Adipose tissue (tissue), 3 donors: ENCODE measurements around the gene RHOT1. TPM values are rescaled to one million over a fixed set of nuclear protein-coding genes. Genes with fewer than 3 reads are reported as not detected.
"Not testable (repeated sequence)": the region's sequence is repeated elsewhere in the genome, so short reads cannot be mapped to it uniquely, and the experiment has no call there.

Experiments
- H3K27ac ChIP-seq: one replicate; pipeline ENCODE4 v1.5.1; 2013; ENCODE audit warnings: low read depth, low read length
- WGBS, 3 donors: extraction: QIAGEN DNeasy Blood & Tissue Kit; methylation state at CpG; one replicate each; pipeline ENCODE4 v1.1.7; 2013; 5-methylcytosine and 5-hydroxymethylcytosine counted together
- polyA plus RNA-seq, 3 donors: library from polyadenylated mRNA; stranded (reverse); fragments of 200-250 nt; gene quantifications; one replicate each; pipeline ENCODE4 v1.2.3, GENCODE V29; 2013
- donor health status: healthy with polysubstance abuse.
- donor health status: Bipolar disorder and iron deficiency.
- donor health status: healthy.

RHOT1 gene
- polyA plus RNA-seq, 3 donors = 13.7 to 35.5 (median 25.1) TPM

DNA sequence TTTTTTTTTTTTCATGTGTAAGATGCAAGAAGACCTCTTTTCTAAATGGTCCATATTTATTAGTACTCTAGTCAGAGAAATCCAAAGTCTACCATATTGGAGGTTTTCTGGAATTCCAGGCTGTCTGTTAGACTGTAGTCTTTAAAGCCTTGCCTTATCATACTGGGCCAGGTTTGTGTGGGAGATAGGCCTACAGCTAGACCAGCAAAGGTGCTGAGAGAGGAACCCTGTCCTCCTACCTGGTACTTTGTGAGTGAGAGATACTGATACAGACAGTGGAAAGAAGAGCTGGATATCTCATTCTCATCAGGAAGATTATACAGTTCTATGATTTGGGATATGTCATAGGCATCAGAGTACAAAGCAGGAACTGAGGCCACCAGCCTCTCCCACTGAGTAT is 8.1 kb downstream of the RHOT1 start:
- no peak overlapping the region for H3K27ac ChIP-seq

DNA sequence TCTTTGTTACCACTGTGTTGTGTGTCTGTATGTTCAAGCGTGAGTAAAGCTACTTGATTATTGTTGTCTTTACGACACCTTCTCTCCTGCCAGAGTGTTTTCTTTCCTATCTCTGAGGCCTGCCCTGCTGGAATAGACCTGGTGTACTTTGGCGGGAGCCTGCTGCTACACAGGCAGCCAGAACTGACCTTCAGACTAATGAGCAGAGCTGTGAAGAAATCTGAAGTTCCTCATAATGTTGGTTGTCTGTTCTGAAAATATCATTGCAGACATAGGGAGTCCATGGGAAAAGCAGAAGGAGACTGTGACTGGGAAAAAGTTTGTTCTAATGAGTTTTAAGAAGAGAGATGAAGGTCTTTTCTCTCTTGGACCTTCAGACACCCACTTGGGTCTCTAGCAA is 9.8 kb downstream of the RHOT1 start:
- 18 to 80% (median 63%) methylated on average over 3 of the region's 3 CpGs for WGBS, 3 donors
- no peak overlapping the region for H3K27ac ChIP-seq

DNA sequence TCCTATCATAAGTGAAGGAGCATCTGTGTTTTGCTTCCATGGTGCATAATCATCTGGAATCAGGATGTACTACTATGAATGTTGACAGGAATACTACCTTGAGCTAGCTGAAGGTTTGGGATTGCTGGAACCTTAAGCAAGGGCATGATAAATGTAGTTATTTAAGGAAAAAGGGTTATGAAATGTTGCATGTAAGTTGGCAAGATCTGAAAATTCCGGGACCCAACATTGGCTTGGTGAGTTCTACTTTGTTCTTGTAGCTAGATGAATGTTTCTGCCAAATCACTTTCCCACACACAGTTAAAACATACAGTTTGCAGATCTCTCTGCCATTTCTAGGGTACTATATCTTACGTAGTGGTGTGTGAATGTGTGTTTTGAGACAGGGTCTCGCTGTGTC is 13.6 kb downstream of the RHOT1 start:
- H3K27ac ChIP-seq = no peak overlapping the region
- 86 to 96% (median 91%) methylated on average over 3 of the region's 3 CpGs for WGBS, 3 donors

DNA sequence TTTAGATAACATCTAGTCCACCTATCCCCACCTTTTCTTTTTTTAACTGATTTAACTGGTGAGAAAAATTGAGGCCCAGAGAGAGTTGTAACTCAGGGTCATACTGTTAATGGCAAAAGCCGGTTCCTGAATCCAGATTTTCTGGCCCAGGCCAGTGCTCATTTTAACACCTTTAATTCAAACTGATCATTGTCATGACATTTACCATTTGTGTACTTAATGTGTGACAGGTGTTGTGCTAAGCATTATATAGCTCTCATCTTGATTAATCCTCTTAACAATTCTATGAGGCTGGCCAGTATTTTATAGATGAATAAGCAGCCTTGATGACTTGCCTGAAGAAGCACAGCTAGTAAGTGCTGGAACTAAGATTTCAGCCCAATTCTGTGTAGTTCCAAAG is 14.4 kb downstream of the RHOT1 start:
- 64 to 89% (median 81%) methylated on average over 1 of the region's 1 CpG for WGBS, 3 donors
- H3K27ac ChIP-seq = no peak overlapping the region

DNA sequence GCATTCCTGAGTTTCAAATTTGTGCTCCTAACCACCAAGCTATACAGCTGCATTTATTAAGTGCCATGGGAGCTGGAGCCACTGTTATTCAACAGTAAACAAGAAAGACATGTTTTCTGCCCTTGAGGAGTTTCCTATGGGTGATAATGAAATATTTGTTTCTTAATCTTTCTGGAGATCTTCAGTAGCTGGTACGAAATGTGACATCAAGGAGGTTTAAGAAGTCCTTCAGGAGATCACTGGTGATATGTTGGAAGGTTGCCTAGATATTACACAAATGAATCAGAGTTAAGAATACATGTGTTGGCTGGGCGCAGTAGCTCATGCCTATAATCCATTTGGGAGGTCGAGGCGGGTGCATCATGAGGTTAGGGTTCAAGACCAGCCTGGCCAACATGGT is 14.9 kb downstream of the RHOT1 start:
- no peak overlapping the region for H3K27ac ChIP-seq
- 81 to 90% (median 84%) methylated on average over 4 of the region's 4 CpGs for WGBS, 3 donors

DNA sequence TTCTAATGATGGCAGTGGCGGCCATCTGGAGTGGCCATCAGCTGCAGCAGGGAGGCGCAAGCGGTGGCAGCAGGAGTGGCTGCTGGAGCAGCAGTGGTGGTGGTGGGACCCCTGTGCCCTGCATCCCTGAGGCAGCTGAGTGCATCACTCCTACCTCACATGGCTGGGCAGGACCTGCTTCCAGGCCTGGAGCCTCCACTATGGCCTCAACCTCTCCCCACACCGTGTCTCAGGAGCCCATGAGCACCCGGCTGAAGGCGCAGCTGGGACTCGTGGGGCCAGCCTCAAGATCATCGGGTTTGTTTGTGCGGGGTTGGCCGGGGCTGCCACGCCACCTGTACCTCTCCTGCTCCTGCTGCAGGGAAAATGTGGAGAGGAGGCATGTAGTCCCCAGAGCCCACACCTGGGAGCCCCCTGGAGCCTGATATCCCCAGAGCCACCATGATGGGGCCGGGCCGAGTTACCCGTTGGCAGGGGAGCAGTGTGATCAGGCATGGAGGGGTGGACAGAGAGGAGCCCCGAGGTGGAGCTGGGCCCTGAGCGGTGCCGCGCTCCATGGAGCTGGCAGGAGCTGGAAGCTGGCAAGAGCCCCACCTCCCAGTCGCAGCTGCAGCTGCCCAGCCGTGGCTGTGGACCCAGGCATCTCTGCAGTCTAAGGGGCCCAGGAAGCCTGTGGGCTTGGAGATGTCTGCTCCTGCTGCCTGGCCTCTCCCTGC is 16.7 kb downstream of the RHOT1 start:
- H3K27ac ChIP-seq = no peak overlapping the region
- 89 to 97% (median 93%) methylated on average over 20 of the region's 20 CpGs for WGBS, 3 donors

DNA sequence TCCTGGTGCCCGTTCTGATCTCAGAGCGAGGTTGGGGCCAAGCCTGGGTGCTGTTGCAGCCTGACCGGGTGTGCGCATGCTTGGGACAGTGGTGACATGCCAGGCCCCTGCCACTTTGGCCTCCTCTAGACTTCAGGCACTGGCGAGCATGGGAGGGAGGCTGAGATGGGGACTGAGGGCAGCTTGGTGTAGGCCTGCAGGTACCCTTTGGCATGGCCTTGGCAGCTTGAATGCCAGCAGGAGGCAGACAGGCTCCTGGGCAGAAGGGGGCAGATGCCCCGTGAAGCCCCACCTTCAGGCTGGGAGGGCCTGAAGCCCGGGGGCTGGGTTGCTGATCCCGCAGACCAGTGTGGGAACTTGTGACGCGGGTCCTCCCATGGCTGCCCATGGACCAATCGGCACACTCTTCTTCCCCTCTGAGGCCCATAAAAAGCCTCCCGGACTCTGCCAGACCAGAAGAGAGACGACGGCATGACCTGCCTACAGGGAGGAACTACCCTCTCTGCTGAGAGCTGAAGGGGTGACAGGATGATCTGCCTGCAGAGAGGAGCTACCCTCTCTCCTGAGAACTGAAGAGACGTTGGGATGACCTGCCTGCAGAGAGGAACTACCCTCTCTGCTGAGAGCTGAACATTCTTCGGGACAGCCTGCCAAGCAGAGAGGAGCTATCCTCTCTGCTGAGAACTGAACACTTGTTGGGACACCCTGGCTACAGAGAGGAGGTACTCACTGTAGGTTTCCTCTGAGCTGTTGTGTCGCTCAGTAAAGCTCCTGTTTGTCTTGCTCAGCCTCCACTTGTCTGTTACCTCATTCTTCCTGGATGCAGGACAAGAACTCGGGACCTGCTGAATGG is 17.5 kb downstream of the RHOT1 start:
- H3K27ac ChIP-seq = no peak overlapping the region
- WGBS, 3 donors = 90 to 94% (median 93%) methylated on average over 18 of the region's 18 CpGs

DNA sequence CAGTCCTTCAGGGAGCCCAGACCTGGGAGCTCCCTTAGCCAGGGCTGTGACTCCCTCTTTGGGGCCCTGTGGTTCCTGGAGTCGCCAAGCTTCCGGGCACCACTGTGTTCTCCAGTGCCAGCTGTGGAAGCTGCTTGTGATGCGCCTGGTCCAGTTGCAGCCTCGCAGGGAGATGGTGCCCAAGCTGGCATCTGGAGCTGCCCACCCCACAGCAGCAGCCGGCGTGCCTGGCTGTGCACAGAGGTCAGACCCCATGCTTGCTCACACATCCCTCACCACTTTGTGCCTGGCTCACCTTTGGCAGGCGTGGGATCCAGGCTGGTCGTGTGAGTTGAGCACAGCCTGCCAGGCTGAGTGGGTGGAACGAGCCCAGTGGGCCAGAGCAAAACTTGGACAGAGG is 18.2 kb downstream of the RHOT1 start:
- 97% methylated on average over 9 of the region's 9 CpGs for WGBS, 3 donors
- H3K27ac ChIP-seq = no peak overlapping the region

DNA sequence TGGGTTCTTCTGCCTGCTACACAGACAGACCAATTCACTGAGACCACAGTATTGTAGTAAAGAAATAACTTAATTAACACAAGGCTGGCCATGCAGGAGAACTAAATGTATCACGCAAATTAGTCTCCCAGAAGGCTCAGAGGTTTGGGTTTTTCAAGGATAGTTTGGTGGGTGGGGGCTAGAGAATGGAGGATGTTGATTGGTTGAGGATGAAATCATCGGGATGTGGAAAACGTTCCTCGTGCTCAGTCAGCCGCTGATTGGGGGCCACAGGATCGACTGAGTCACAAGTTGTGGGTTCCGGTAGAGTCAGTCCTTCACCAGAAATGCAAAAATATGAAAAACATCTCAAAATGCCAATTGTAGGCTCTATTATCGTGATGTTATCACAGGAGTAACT is 18.7 kb downstream of the RHOT1 start:
- no peak overlapping the region for H3K27ac ChIP-seq
- 93 to 97% (median 96%) methylated on average over 8 of the region's 8 CpGs for WGBS, 3 donors

DNA sequence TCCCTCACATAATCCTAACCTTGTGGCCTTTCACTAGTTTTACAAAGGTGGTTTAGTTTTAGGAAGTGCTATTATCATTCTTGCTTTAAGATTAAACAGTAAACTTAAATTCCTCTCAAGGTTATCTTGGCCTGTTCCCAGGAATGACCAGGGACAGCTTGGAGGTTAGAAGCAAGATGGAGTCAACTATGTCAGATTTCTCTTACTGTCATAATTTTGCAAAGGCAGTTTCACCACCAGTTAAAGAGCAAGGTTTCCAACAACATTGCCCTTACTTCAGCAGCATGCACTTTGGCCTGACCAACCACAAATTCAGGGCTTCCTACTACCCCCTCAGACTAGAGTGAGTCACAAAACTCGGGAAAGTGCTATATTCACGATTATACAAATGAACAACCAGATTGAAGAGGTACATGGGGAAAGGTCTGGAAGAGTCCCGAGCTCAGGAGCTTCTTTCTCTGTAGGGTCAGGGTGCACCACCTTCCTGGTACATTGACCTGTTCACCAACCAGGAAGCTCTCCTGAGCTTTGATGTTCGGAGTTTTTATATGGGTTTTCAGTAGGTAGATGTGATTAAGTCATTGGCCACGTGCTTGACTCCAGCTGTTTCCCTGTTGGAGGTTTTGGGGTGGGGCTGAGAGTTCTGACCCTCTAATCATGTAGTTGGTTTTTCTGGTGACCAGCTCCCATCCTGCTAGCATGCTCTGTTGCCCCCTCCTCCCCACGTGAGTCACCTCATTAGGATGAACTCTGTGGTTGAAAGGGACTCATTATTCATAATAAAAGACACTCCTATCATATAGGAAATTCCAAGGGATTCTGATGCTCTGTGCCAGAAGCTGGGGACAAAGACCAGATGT is 19.4 kb downstream of the RHOT1 start:
- 79 to 88% (median 87%) methylated on average over 6 of the region's 6 CpGs for WGBS, 3 donors
- no peak overlapping the region for H3K27ac ChIP-seq

DNA sequence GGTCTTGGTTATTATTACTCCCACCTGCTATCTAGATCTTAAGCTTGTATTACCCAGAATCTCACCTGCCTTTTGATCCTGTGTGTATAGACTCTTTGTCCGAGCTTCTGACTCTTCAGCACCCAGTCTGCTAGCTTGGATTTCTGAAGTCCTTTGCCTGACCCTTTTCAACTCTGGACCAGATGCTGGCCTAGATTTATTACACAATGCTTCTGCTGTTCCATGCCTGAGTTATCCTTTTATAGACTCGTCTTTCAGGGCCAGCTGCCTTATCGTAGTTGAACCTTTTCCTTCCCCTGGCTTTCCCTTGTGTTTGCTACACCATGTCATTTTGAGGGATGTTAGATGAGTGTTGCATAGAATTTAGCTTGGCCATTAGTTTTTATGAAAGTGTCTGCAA is 32.6 kb downstream of the RHOT1 start:
- no peak overlapping the region for H3K27ac ChIP-seq
- WGBS, 3 donors = 76 to 86% (median 79%) methylated on average over 3 of the region's 3 CpGs

DNA sequence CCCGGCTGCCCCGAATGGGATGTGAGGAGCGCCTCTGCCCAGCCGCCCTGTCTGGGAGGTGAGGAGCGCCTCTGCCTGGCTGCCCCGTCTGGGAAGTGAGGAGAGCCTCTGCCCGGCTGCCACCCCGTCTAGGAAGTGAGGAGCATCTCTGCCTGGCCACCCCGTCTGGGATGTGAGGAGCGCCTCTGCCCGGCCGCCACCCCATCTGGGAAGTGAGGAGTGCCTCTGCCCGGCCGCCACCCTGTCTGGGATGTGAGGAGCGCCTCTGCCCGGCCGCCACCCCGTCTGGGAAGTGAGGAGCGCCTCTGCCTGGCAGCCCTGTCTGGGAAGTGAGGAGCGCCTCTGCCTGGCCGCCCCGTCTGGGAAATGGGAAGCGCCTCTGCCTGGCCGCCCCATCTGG is 36.4 kb downstream of the RHOT1 start:
- not testable (repeated sequence) for H3K27ac ChIP-seq
- WGBS, 3 donors = 98 to 99% (median 99%) methylated on average over 24 of the region's 24 CpGs

DNA sequence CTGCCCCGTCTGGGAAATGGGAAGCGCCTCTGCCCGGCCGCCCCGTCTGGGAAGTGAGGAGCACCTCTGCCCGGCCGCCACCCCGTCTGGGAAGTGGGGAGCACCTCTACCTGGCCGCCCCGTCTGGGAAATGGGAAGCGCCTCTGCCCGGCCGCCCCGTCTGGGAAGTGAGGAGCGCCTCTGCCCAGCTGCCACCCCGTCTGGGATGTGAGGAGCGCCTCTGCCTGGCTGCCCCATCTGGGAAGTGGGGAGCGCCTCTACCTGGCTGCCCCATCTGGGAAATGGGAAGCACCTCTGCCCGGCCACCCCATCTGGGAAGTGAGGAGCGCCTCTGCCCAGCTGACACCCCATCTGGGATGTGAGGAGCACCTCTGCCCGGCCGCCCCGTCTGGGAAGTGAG is 36.8 kb downstream of the RHOT1 start:
- H3K27ac ChIP-seq = not testable (repeated sequence)
- 97 to 99% (median 99%) methylated on average over 19 to 20 of the region's 23 CpGs for WGBS, 3 donors

DNA sequence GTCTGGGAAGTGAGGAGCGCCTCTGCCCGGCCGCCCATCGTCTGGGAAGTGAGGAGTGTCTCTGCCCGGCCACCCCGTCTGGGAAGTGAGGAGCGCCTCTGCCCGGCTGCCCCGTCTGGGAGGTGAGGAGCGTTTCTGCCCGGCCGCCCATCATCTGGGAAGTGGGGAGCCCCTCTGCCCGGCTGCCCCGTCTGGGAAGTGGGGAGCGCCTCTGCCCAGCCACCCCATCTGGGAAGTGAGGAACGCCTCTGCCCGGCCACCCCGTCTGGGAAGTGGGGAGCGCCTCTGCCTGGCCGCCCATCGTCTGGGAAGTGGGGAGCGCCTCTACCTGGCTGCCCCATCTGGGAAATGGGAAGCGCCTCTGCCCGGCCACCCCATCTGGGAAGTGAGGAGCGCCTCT is 37.2 kb downstream of the RHOT1 start:
- WGBS, 3 donors = 98 to 99% (median 99%) methylated on average over 18 to 25 of the region's 25 CpGs

DNA sequence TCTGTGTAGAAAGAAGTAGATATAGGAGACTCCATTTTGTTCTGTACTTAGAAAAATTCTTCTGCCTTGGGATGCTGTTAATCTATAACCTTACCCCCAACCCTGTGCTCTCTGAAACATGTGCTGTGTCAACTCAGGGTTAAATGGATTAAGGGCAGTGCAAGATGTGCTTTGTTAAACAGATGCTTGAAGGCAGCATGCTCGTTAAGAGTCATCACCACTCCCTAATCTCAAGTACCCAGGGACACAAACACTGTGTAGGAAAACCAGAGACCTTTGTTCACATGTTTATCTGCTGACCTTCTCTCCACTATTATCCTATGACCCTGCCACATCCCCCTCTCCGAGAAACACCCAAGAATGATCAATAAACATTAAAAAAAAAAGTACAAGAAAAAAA is 38.0 kb downstream of the RHOT1 start:
- WGBS, 3 donors = 54 to 75% (median 61%) methylated on average over 2 of the region's 2 CpGs
- H3K27ac ChIP-seq = not testable (repeated sequence)

More for the DNA sequence above, 37.2 kb downstream of the RHOT1 start:
- H3K27ac ChIP-seq = not testable (repeated sequence)

DNA sequence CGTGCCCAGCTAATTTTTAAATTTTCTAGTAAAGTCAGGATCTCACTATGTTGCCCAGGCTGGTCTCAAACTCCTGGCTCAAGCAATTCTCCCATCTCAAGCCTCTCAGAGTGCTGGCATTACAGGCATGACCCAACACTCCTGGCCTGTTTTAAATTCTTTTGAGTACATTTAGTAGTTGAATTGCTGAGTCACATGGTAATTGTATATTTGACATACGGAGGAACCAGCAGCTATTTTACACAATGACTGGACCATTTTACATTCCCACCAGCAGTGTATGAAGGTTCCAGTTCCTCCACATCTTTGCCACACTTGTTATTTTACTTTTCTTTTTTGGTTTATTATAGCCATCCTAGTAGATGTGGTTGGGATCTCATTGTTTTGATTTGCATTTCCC is 43.6 kb downstream of the RHOT1 start:
- H3K27ac ChIP-seq = no peak overlapping the region
- 92 to 100% (median 97%) methylated on average over 2 of the region's 2 CpGs for WGBS, 3 donors

DNA sequence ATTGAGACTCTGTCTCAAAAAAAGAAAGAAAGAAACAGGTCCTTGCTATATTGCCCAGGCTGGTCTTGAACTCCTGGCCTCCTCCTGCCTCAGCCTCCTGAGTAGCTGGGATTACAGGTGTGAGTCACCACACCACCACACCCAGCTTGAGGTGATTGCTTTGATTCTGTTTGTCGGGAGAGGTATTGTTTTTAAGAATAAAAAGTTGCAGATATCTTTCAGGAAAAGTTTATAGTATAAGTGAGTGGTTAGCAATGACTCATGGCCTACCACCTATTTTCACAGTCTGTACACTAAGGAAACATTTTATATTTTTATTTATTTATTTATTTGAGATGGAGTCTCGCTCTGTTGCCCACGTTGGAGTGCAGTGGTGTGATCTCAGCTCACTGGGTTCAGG is 45.0 kb downstream of the RHOT1 start:
- WGBS, 3 donors = 95 to 98% (median 98%) methylated on average over 3 of the region's 3 CpGs

DNA sequence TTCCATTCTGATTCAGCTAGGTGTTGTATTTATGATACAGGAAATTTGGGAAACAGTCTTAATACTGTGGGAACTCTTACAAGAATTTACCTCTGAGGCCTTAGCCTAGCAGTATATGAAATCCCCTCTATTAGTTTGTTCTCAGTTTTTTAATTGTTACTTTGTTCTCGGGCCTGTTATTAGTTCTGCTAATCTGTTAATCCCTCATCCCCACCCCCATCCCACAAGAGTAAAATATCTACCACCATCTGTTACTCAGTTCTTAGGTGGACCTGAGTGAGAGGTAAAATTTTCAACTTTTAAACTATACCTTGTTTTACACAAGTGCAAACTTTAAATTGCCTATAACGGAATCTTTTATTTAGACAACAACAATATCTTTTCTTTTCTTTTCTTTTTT is 47.0 kb downstream of the RHOT1 start:
- no peak overlapping the region for H3K27ac ChIP-seq
- WGBS, 3 donors = 88 to 96% (median 90%) methylated on average over 2 of the region's 2 CpGs

More for the DNA sequence above, 45.0 kb downstream of the RHOT1 start:
- no peak overlapping the region for H3K27ac ChIP-seq

DNA sequence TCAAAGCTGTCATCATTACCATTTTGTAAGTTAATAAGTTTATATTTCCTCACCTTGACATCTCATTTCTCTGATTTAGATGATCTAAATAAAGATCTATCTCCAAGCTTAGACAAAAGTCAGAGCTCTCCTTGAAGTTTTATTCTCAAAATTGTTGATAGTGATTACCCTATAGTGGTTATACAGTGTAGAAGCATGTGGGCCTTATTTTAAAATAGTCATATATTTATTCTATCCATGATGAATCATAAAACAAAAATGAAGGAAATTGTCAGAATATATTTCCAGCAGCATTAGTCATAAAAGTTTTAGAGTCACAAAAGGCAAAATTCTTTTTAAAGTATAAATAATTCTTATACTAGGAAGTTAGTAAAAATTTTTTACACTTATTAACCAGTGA is 49.0 kb downstream of the RHOT1 start:
- no peak overlapping the region for H3K27ac ChIP-seq
